Caco-2 (cell line): ENCODE measurements around the gene C1orf21. TPM values are rescaled to one million over a fixed set of nuclear protein-coding genes. Genes with fewer than 3 reads are reported as not detected.

Experiments
- BruUV-seq: library from RNA; stranded (reverse); fragments of 400-500 nt; replicated peaks from 2 replicates; lab custom pipeline; 2021; lab: Mats Ljungman, UMichigan
- CTCF ChIA-PET: fragments of 300-600 bp; sonication (Branson Sonifier 250); formaldehyde crosslinking; loops from one replicate; lab custom pipeline; 2022; ENCODE audit warnings: antibody characterized with exemption; lab: Charles Lee
- POLR2A ChIA-PET: fragments of 300-600 bp; sonication (Branson Sonifier 250); formaldehyde crosslinking; loops from one replicate; lab custom pipeline; 2022; ENCODE audit warnings: antibody characterized with exemption; lab: Charles Lee
- DNase-seq, 2 experiments: peaks; one replicate each; pipeline versions ENCODE4 v3.0.0 to v3.0.0-alpha.2; 2020 to 2022
- H3K27me3 ChIP-seq: replicated peaks from 2 replicates; pipeline ENCODE4 v1.6.0; 2011; ENCODE audit warnings: low read length; ENCODE audit not compliant: control insufficient read depth, insufficient read depth
- H3K36me3 ChIP-seq: 2 replicates; pipeline ENCODE4 v1.5.1; 2011; ENCODE audit warnings: low read length; ENCODE audit not compliant: control insufficient read depth, insufficient read depth
- H3K4me1 ChIP-seq: fragments of 250-450 bp; sonication (Bioruptor Pico); 2 replicates; pipeline ENCODE4 v1.5.1; 2020; ENCODE audit warnings: mild to moderate bottlenecking
- H3K4me3 ChIP-seq: 2 replicates; pipeline ENCODE4 v1.5.1; 2011; ENCODE audit warnings: low read depth, mild to moderate bottlenecking, control low read depth, low read length
- H3K9me3 ChIP-seq: fragments of 250-450 bp; sonication (Bioruptor Pico); 2 replicates; pipeline ENCODE4 v1.5.1; 2020; ENCODE audit warnings: mild to moderate bottlenecking, moderate library complexity
- H3K27ac Mint-ChIP-seq: one replicate; pipeline ENCODE4 v1.8.0; 2022; ENCODE audit warnings: mixed read lengths; ENCODE audit not compliant: unreplicated experiment
- H3K27me3 Mint-ChIP-seq: one replicate; pipeline ENCODE4 v1.8.0; 2022; ENCODE audit warnings: mixed read lengths; ENCODE audit not compliant: insufficient read depth, unreplicated experiment
- H3K36me3 Mint-ChIP-seq: one replicate; pipeline ENCODE4 v1.8.0; 2022; ENCODE audit warnings: mild to moderate bottlenecking, mixed read lengths; ENCODE audit not compliant: insufficient read depth, unreplicated experiment
- H3K4me1 Mint-ChIP-seq: one replicate; pipeline ENCODE4 v1.8.0; 2022; ENCODE audit warnings: low read depth, mixed read lengths; ENCODE audit not compliant: unreplicated experiment
- H3K4me3 Mint-ChIP-seq: one replicate; pipeline ENCODE4 v1.8.0; 2022; ENCODE audit warnings: mild to moderate bottlenecking, moderate library complexity, mixed read lengths; ENCODE audit not compliant: unreplicated experiment
- H3K9me3 Mint-ChIP-seq: one replicate; pipeline ENCODE4 v1.8.0; 2022; ENCODE audit warnings: mixed read lengths; ENCODE audit not compliant: unreplicated experiment
- intact Hi-C: fragments of 100-400 bp; cut with micrococcal nuclease; formaldehyde crosslinking; loops from one replicate; pipeline ENCODE4 v1.10.0; 2022; ENCODE audit not compliant: unreplicated experiment
- total RNA-seq: library from RNA; stranded (reverse); gene quantifications from 2 replicates; pipeline ENCODE4 v1.2.3, GENCODE V29; 2022
- TF ChIP-seq, protein P1 (sequence below), 2 experiments: fragments of 200-600 bp in 1 of 2; IDR thresholded peaks; 1 replicate in 1 of 2; 2 replicates in 1 of 2; pipeline versions ENCODE4 v1.5.1 to v1.8.0; 2011 to 2022; ENCODE audit warnings: antibody characterized with exemption in 1 of 2, control low read depth in 1 of 2, inconsistent platforms in 1 of 2, low read depth in 1 of 2, low read length in 1 of 2, mild to moderate bottlenecking in 1 of 2, moderate library complexity in 1 of 2; ENCODE audit not compliant: insufficient read depth in 1 of 2, severe bottlenecking in 1 of 2, unreplicated experiment in 1 of 2

C1orf21 gene
- total RNA-seq, 1 experiment from 2014 or later = 0.82 TPM

DNA sequence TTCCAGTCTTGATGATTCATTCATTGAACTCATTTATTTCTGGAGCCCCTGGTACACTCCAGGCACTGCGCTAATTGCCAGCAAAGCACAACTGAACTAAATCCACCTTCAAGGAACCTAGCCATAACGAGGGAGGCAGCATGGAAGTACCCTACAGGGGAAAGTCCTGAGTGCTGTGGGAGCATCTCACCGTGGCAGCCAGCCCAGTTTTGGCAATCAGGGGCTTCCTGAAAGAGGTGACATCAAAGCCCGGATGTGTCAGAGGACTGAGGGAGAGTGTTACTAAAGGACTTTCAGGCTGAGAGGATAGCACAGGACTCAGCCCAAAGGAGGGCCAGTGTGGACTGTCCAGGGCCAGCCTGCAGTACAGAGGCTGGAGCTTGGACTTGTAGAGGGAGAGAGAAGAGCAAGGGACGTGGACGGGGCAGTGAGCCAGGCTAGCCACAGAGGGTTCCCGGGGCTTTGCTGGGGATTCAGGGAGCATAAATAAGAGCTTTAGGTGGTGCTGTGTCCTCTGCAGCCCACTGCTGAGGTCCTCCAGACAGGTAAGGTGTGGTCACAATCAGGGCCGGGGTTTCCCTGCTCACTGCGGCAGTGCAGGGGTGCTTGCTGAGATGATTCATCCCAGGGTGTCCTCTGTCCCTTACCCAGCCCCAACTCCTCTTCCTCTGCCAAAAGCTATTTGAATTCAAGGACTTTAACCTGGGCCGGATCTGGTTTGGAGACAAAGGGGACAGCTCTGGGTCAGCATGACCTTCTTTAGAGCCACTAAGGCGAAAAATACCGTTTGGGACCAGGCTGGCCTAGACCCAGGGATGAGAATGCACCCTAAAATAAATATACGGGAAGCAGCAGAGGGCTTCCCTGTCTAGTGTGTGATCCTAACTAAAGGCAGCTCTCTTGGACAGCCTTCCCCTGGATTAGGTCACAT lies 239.5 kb downstream of the C1orf21 start:
- POLR2A ChIA-PET = no interaction called here
- TF ChIP-seq, protein P1, sequence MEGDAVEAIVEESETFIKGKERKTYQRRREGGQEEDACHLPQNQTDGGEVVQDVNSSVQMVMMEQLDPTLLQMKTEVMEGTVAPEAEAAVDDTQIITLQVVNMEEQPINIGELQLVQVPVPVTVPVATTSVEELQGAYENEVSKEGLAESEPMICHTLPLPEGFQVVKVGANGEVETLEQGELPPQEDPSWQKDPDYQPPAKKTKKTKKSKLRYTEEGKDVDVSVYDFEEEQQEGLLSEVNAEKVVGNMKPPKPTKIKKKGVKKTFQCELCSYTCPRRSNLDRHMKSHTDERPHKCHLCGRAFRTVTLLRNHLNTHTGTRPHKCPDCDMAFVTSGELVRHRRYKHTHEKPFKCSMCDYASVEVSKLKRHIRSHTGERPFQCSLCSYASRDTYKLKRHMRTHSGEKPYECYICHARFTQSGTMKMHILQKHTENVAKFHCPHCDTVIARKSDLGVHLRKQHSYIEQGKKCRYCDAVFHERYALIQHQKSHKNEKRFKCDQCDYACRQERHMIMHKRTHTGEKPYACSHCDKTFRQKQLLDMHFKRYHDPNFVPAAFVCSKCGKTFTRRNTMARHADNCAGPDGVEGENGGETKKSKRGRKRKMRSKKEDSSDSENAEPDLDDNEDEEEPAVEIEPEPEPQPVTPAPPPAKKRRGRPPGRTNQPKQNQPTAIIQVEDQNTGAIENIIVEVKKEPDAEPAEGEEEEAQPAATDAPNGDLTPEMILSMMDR (IDR thresholded peaks at IDR 0.05; ENCODE audit: insufficient read depth in 1 of 2, low read depth in 1 of 2, low read length in 1 of 2, severe bottlenecking in 1 of 2, unreplicated experiment in 1 of 2) = no peak
- Histone ChIP-seq H3K36me3 (no peaks in the 10 kb centered on the region), H3K4me1 (0 out of 2 replicates have a peak, but pooled peaks cover 4% of the 10 kb centered on the region), H3K27me3 (no peaks in the 10 kb centered on the region; the same call in none of the 2 replicates), H3K9me3 (no peaks in the 10 kb centered on the region), H3K4me3 (no peak overlapping the region)
- CTCF ChIA-PET = no interaction called here
- Mint-ChIP-seq H3K27me3 (peaks cover 3% of the 10 kb centered on the region), H3K4me1 (peaks cover 7% of the 10 kb centered on the region), H3K27ac (no peak overlapping the region), H3K36me3 (no peaks in the 10 kb centered on the region), H3K9me3 (no peaks in the 10 kb centered on the region), H3K4me3 (no peak overlapping the region)
- intact Hi-C loops = no loop called here
- DNase-seq = no peak
- BruUV-seq = no TSS peak

DNA sequence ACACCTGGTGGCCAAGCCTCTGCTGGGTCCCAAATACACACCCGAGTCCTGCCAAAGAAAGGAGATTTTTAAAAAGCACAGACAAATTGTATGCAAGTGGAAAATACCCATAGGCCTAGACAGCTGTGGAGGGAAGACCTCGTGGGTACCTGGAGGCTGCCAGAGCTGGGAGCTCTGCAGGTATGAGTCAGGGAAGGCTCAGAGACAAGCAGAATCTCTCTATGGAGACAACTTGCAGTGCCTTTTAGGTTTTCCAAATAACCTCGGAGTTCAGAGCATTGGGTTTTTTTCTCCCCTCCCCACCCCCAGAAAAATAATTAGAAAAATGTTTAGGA lies 240.1 kb downstream of the C1orf21 start:
- Mint-ChIP-seq H3K27ac (no peak overlapping the region), H3K4me3 (no peak overlapping the region), H3K4me1 (peaks cover 4% of the 10 kb centered on the region), H3K27me3 (peaks cover 3% of the 10 kb centered on the region), H3K9me3 (no peaks in the 10 kb centered on the region), H3K36me3 (no peaks in the 10 kb centered on the region)
- no peaks in the 10 kb centered on the region for H3K9me3 ChIP-seq
- intact Hi-C loops = no loop called here
- ChIA-PET CTCF (no interaction called here), POLR2A (no interaction called here)
- BruUV-seq = no TSS peak
- 0 out of 2 replicates have a peak, but pooled peaks cover 4% of the 10 kb centered on the region for H3K4me1 ChIP-seq
- no peak for DNase-seq
- H3K27me3 ChIP-seq = peaks cover 1% of the 10 kb centered on the region
- TF ChIP-seq, protein P1 (IDR thresholded peaks at IDR 0.05; ENCODE audit: insufficient read depth in 1 of 2, low read depth in 1 of 2, low read length in 1 of 2, severe bottlenecking in 1 of 2, unreplicated experiment in 1 of 2) = no peak
- H3K36me3 ChIP-seq = no peaks in the 10 kb centered on the region
- no peak overlapping the region for H3K4me3 ChIP-seq

DNA sequence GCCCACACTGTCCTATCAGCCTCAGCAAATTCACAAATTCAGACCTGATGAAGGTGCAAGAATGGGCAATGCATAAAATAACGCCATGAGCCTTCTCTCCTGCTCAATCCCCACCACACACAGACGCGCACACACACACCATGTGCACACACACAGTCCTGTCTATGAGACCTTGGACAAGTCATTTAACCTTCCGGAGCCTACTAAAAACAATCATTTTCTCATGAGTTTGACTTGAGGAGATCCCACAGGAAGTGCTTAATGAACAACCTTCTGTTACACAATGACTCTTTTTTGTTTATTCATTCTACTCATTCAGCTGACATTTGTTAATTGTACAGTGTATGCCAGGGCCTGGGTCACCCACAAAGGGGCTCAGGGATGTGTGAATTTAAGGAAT lies 242.4 kb downstream of the C1orf21 start:
- ChIA-PET CTCF (no interaction called here), POLR2A (no interaction called here)
- TF ChIP-seq, protein P1 (IDR thresholded peaks at IDR 0.05; ENCODE audit: insufficient read depth in 1 of 2, low read depth in 1 of 2, low read length in 1 of 2, severe bottlenecking in 1 of 2, unreplicated experiment in 1 of 2) = no peak
- no peak overlapping the region for H3K4me3 ChIP-seq
- Mint-ChIP-seq H3K4me3 (no peak overlapping the region), H3K27me3 (peaks cover 3% of the 10 kb centered on the region), H3K4me1 (no peaks in the 10 kb centered on the region), H3K9me3 (no peaks in the 10 kb centered on the region), H3K36me3 (no peaks in the 10 kb centered on the region), H3K27ac (no peak overlapping the region)
- DNase-seq = no peak
- H3K27me3 ChIP-seq = peaks cover 1% of the 10 kb centered on the region
- H3K4me1 ChIP-seq = no peaks in the 10 kb centered on the region
- H3K9me3 ChIP-seq = no peaks in the 10 kb centered on the region
- BruUV-seq = no TSS peak
- intact Hi-C loops = no loop called here
- H3K36me3 ChIP-seq = no peaks in the 10 kb centered on the region
